ENCODE results near the gene FUT6. TPM values are rescaled to one million over a fixed set of nuclear protein-coding genes. Genes with fewer than 3 reads are reported as not detected.

Gene FUT6
- total and polyA plus RNA-seq, 7 experiments from 2014 or later = not detected

DNA sequence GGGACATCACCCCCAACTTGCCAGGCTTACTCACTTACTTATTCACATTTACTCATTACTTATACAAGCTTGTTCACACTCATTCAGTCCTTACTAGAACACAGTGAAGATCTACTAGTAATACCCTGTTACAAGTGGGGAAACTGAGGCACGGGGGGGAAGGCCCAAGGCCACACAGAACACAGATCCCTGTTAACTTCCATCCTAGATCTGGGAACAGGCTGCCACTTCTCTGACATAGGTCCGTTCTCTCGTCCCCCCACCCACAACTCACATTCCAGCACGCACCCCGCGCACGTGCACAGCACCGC, 36.1 kb downstream of the FUT6 start:
- DNase-seq (no peak), ATAC-seq (no peak)
- H3K27ac Mint-ChIP-seq = peak overlapping the region in 2 of 9 donors; percentile 19 to 21
- Histone ChIP-seq H3K9me3 (ENCODE audit: control insufficient read depth in 2 of 3, low read length in 3 of 3) (no peaks in the 10 kb centered on the region), H3K27me3 (ENCODE audit: control insufficient read depth in 2 of 2, insufficient read depth in 2 of 2, low read length in 2 of 2) (peaks cover 0 to 2% of the 10 kb centered on the region in 2 donors), H3K27ac (ENCODE audit: low read depth, low read length) (no peak overlapping the region), H3K4me1 (ENCODE audit: control insufficient read depth in 2 of 2, insufficient read depth in 2 of 2, low read length in 2 of 2) (peaks cover 13 to 20% of the 10 kb centered on the region in 2 donors), H3K4me3 (ENCODE audit: low read length) (peak overlapping the region; percentile 64), H3K36me3 (ENCODE audit: control insufficient read depth in 2 of 3, insufficient read depth in 3 of 3, low read length in 3 of 3) (no peaks in the 10 kb centered on the region)
- peak overlapping the region; percentile 62 to 87 (median 80) for H3K4me3 Mint-ChIP-seq
- H3K36me3 Mint-ChIP-seq = peaks cover 0 to 1% (median 0%) of the 10 kb centered on the region in 5 donors
- H3K4me1 Mint-ChIP-seq = peaks cover 7 to 24% (median 21%) of the 10 kb centered on the region in 7 donors
- CTCF ChIA-PET = interaction anchor here (0.9 to 1.9 kb wide), 11 partner anchors 8 to 224 kb away, joined by 3 to 35 read pairs (median 5); partner anchors contain the start of gene NDUFA11
- intact Hi-C loops (cut with micrococcal nuclease) = loop anchor here in 1 of 2 donors (5.0 kb wide), 1 partner anchor 164 kb away; no protein-coding TSS in a partner anchor
- POLR2A ChIA-PET = interaction anchor here (1.0 to 2.1 kb wide), 4 partner anchors 13 to 112 kb away, joined by 3 to 22 read pairs (median 10); partner anchors contain the start of genes DUS3L and VMAC
- H3K9me3 Mint-ChIP-seq = peaks cover 0 to 1% (median 0%) of the 10 kb centered on the region in 11 donors
- H3K27me3 Mint-ChIP-seq = peaks cover 14 to 50% (median 18%) of the 10 kb centered on the region in 5 donors

DNA sequence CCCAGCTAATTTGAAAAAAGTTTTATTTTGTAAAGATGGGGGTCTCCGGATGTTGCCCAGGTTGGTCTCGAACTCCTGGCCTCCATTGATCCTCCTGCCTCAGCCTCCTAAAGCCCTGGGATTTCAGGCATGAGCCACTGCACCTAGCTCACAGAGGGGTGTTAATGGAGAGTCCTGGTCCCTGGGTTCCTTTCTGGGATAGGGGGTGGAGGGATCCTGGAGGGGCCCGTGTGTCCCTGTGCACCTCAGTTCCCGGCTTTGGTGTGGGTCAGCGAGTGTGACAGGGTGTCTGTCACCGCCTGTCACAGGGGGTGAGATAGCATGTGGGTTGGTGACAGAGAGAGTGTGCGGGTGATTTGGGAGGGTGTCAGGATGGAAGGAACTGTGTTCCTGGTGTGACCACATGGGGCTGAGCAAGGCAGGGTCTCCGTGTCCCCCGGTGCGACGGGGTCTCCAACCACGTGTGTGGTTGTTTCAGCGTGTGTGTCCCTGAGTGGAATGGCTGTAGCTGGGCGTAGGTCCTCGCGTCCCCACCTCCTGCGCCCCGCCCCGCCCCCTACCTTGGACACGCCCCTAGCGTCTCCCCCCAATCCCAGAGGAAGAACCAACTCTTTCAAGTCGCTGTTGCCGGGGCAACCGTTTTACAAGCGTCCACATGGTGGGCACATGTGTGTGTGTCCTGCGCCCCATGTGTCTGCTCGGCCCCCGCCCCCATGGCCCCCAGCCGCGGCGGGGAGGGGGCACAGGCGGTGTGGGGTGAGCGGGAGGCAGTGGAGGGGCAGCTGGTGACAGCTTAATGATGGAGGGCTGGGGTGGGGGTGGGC, 37.5 kb downstream of the FUT6 start:
- Mint-ChIP-seq H3K9me3 (peaks cover 0 to 1% (median 0%) of the 10 kb centered on the region in 11 donors), H3K36me3 (peaks cover 0 to 1% (median 0%) of the 10 kb centered on the region in 5 donors), H3K4me1 (peaks cover 7 to 24% (median 21%) of the 10 kb centered on the region in 7 donors), H3K27ac (peak overlapping the region in 3 of 9 donors; percentile 25 to 67 (median 67)), H3K4me3 (peak overlapping the region in 8 of 10 donors; percentile 11 to 74 (median 64)), H3K27me3 (peaks cover 14 to 44% (median 18%) of the 10 kb centered on the region in 5 donors)
- H3K27ac ChIP-seq (ENCODE audit: low read depth, low read length) = no peak overlapping the region
- intact Hi-C loops (cut with micrococcal nuclease) = loop anchor here in 1 of 2 donors (5.0 kb wide), 1 partner anchor 165 kb away; no protein-coding TSS in a partner anchor
- H3K4me1 ChIP-seq (ENCODE audit: control insufficient read depth in 2 of 2, insufficient read depth in 2 of 2, low read length in 2 of 2) = peaks cover 13 to 20% of the 10 kb centered on the region in 2 donors
- ChIA-PET POLR2A (interaction anchor here (1.3 kb wide), 1 partner anchor 11 kb away, joined by 3 read pairs; the partner anchor contains the start of gene DUS3L), CTCF (no interaction called here)
- ATAC-seq (no peak), DNase-seq (no peak)
- H3K27me3 ChIP-seq (ENCODE audit: control insufficient read depth in 2 of 2, insufficient read depth in 2 of 2, low read length in 2 of 2) = peaks cover 0 to 2% of the 10 kb centered on the region in 2 donors
- no peaks in the 10 kb centered on the region for H3K9me3 ChIP-seq (ENCODE audit: control insufficient read depth in 2 of 3, low read length in 3 of 3)
- H3K4me3 ChIP-seq (ENCODE audit: low read length) = no peak overlapping the region
- H3K36me3 ChIP-seq (ENCODE audit: control insufficient read depth in 2 of 3, insufficient read depth in 3 of 3, low read length in 3 of 3) = no peaks in the 10 kb centered on the region

GRCh38 chr19:5800361-5801270, 38.9 kb downstream of the FUT6 start:
- peaks cover 13 to 20% of the 10 kb centered on the region in 2 donors for H3K4me1 ChIP-seq (ENCODE audit: control insufficient read depth in 2 of 2, insufficient read depth in 2 of 2, low read length in 2 of 2)
- intact Hi-C loops (cut with micrococcal nuclease) = loop anchor here in 1 of 2 donors (5.0 kb wide), 1 partner anchor 167 kb away; no protein-coding TSS in a partner anchor
- no peak overlapping the region for H3K4me3 Mint-ChIP-seq
- no peaks in the 10 kb centered on the region for H3K9me3 ChIP-seq (ENCODE audit: control insufficient read depth in 2 of 3, low read length in 3 of 3)
- H3K36me3 Mint-ChIP-seq = peaks cover 0 to 1% (median 0%) of the 10 kb centered on the region in 5 donors
- H3K9me3 Mint-ChIP-seq = peaks cover 0 to 1% (median 0%) of the 10 kb centered on the region in 11 donors
- H3K27ac Mint-ChIP-seq = no peak overlapping the region
- peaks cover 14 to 32% (median 18%) of the 10 kb centered on the region in 5 donors for H3K27me3 Mint-ChIP-seq
- H3K27me3 ChIP-seq (ENCODE audit: control insufficient read depth in 2 of 2, insufficient read depth in 2 of 2, low read length in 2 of 2) = peaks cover 0 to 2% of the 10 kb centered on the region in 2 donors
- POLR2A ChIA-PET = interaction anchor here (1.3 kb wide), 1 partner anchor 10 kb away, joined by 3 read pairs; the partner anchor contains the start of gene DUS3L
- DNase-seq (no peak), ATAC-seq (no peak)
- H3K27ac ChIP-seq (ENCODE audit: low read depth, low read length) = no peak overlapping the region
- CTCF ChIA-PET = interaction anchor here (1.0 to 1.1 kb wide), 2 partner anchors 28 to 222 kb away, joined by 3 read pairs; no protein-coding TSS in a partner anchor
- H3K36me3 ChIP-seq (ENCODE audit: control insufficient read depth in 2 of 3, insufficient read depth in 3 of 3, low read length in 3 of 3) = no peaks in the 10 kb centered on the region
- H3K4me3 ChIP-seq (ENCODE audit: low read length) = no peak overlapping the region
- peaks cover 7 to 25% (median 20%) of the 10 kb centered on the region in 7 donors for H3K4me1 Mint-ChIP-seq

DNA sequence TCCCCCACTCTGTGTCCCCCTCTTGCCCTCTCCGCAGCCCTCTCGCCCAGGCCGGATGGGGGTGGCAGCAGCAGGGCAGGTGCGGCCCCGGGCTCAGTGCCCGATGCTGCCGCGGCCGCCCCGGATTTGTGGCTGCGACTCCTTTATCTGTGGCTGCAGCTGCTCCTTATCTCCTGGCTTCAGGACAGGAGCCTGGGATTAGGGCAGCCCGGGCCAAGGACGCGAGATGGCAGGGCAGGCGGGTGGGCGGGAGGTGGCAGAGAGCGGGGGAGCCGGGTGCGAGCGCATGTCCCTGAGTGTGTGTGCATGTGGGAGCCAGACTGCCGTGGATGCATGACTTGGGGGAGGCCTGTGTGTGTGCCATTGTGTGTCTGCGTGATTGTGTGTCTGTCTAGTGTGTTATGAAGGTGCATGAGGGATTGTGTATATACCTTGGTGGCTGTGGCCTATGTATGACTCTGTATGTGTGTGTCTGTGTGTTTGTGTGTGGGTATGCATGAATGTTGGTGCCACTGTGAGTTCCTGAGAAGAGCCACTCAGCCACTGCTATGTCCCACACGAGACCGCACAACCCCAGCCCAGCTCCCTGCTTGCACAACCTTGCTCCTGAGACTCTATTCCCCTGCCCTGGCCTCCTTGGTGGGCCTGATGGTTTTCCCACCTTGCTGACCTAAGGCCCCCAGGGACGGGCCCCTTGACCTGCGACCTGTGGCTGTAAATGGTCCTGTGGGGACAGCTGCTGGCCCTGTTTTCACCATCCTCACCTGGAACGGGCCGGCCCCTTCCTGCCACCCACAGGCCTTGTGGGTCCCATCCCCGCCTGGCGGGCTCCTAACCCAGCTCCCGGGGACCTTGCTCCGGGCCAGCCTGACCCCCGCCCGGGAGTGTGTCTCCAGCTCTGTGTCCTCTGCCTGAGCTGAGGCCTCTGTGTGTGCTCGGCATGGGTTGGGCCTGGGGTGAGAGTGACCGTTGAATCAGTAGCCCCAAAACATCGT, 40.0 kb downstream of the FUT6 start:
- Mint-ChIP-seq H3K4me3 (peak overlapping the region in 4 of 10 donors; percentile 4 to 49 (median 32)), H3K9me3 (peaks cover 0 to 1% (median 0%) of the 10 kb centered on the region in 11 donors), H3K27ac (no peak overlapping the region), H3K27me3 (peaks cover 14 to 28% (median 18%) of the 10 kb centered on the region in 5 donors), H3K36me3 (peaks cover 0 to 1% (median 0%) of the 10 kb centered on the region in 5 donors), H3K4me1 (peaks cover 7 to 25% (median 19%) of the 10 kb centered on the region in 7 donors)
- ChIA-PET POLR2A (no interaction called here), CTCF (interaction anchor here (1.0 kb wide), 1 partner anchor 223 kb away, joined by 3 read pairs; no protein-coding TSS in a partner anchor)
- intact Hi-C loops (cut with micrococcal nuclease) = loop anchor here in 1 of 2 donors (5.0 kb wide), 1 partner anchor 168 kb away; no protein-coding TSS in a partner anchor
- H3K4me3 ChIP-seq (ENCODE audit: low read length) = no peak overlapping the region
- no peaks in the 10 kb centered on the region for H3K9me3 ChIP-seq (ENCODE audit: control insufficient read depth in 2 of 3, low read length in 3 of 3)
- H3K4me1 ChIP-seq (ENCODE audit: control insufficient read depth in 2 of 2, insufficient read depth in 2 of 2, low read length in 2 of 2) = peaks cover 13 to 19% of the 10 kb centered on the region in 2 donors
- H3K27me3 ChIP-seq (ENCODE audit: control insufficient read depth in 2 of 2, insufficient read depth in 2 of 2, low read length in 2 of 2) = peaks cover 0 to 2% of the 10 kb centered on the region in 2 donors
- no peak for DNase-seq
- ATAC-seq = no peak
- H3K36me3 ChIP-seq (ENCODE audit: control insufficient read depth in 2 of 3, insufficient read depth in 3 of 3, low read length in 3 of 3) = no peaks in the 10 kb centered on the region
- H3K27ac ChIP-seq (ENCODE audit: low read depth, low read length) = no peak overlapping the region

GRCh38 chr19:5798244-5798643, 41.3 kb downstream of the FUT6 start:
- no peak for ATAC-seq
- H3K36me3 Mint-ChIP-seq = peaks cover 0 to 1% (median 0%) of the 10 kb centered on the region in 5 donors
- peaks cover 3 to 7% of the 10 kb centered on the region in 2 donors for H3K4me1 ChIP-seq (ENCODE audit: control insufficient read depth in 2 of 2, insufficient read depth in 2 of 2, low read length in 2 of 2)
- H3K4me3 ChIP-seq (ENCODE audit: low read length) = no peak overlapping the region
- no peak overlapping the region for H3K27ac Mint-ChIP-seq
- H3K27me3 Mint-ChIP-seq = peaks cover 14 to 25% (median 18%) of the 10 kb centered on the region in 5 donors
- peaks cover 2 to 17% (median 9%) of the 10 kb centered on the region in 7 donors for H3K4me1 Mint-ChIP-seq
- peaks cover 0 to 1% (median 0%) of the 10 kb centered on the region in 11 donors for H3K9me3 Mint-ChIP-seq
- no peak overlapping the region for H3K4me3 Mint-ChIP-seq
- POLR2A ChIA-PET = no interaction called here
- intact Hi-C loops (cut with micrococcal nuclease) = no loop called here
- no peak overlapping the region for H3K27ac ChIP-seq (ENCODE audit: low read depth, low read length)
- H3K9me3 ChIP-seq (ENCODE audit: control insufficient read depth in 2 of 3, low read length in 3 of 3) = no peaks in the 10 kb centered on the region
- CTCF ChIA-PET = interaction anchor here (1.3 kb wide), 1 partner anchor 30 kb away, joined by 6 read pairs; no protein-coding TSS in a partner anchor
- no peak for DNase-seq
- H3K36me3 ChIP-seq (ENCODE audit: control insufficient read depth in 2 of 3, insufficient read depth in 3 of 3, low read length in 3 of 3) = no peaks in the 10 kb centered on the region
- peaks cover 0 to 2% of the 10 kb centered on the region in 2 donors for H3K27me3 ChIP-seq (ENCODE audit: control insufficient read depth in 2 of 2, insufficient read depth in 2 of 2, low read length in 2 of 2)

Measured in naive thymus-derived CD4-positive, alpha-beta T cell (primary cell).